ENCODE measurements around the gene EEIG1.

DNA sequence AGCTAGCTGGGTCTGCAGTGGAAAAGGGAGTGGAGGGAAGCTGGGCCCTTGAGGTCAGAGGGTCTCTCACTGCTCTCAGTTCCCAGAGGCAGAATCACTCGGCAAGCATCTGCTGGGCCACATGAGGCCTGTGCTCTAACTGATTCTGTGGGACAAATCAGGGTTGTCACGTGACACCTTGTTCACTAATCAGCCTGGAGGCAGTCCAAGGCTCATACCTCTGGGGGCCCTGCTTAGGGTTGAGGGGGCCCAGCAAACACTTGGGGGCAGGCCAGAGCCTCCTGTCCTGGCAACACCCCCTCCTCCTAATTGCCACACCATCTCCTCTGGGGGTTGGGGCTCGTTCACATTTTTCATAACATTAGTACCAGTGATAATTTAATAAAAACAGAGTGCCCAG, 34.1 kb downstream of the EEIG1 start:
- TF ChIP-seq EZH2 (IDR thresholded peaks at IDR 0.05; ENCODE audit: insufficient read depth, poor library complexity, severe bottlenecking) (no peak), EZH2phosphoT487 (IDR thresholded peaks at IDR 0.05; ENCODE audit: insufficient read depth, low read depth) (no peak)

All from GM23248 (cell line).